ENCODE measurements around the gene IQCE.
A peak's percentile ranks its signal among the peaks of the same experiment; 100 is the strongest.
"Not testable (repeated sequence)": the region's sequence is repeated elsewhere in the genome, so short reads cannot be mapped to it uniquely, and the experiment has no call there.

IQCE gene

DNA sequence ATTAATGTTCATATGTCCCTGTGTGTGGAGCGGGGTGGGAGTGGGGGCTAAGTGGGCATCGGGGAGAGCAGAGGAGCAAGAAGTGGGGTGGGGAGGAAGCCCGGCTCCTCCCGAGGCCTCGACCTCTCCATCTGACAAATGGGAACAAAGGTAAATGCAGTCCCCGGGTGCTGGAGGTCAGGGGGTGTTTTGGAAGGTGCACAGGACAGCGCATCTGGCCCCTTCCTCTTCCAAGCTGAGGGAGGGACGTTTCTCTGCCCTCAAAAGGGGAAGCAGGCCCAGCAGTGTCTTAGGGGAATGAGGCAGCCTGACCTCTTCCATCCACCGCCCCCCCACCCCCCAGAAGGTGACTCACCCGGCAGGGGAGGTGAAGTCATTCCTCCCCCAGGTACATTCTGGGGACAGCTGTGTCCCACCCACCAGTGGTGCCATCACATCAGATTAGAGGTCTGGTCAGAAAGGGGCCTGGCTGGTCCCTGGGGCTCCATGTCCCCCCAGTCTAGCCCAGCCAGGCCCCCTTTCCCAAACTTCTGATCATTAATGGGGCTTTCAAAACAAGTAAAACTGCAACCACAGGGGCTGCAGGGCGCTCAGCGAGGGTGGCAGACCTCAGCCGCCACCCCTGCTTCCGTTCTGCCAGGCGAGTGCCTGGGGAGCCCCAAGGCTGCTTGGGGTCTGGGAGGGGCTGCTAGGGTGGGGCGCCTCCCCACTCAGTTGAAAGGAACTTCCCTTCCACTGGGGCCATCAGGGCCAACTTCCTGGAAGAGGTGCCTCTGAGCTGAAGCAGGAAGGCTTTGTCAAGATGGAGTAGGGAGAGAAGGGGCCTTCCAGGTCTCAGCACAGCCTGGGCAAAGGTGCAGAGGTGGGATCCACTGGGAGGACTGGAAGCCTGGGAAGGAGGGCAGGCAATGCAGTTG is 28.4 kb upstream of the IQCE start:
- TF ChIP-seq ZNF274 (IDR thresholded peaks at IDR 0.05; ENCODE audit: low read depth, low read length) (no peak), YY1 (IDR thresholded peaks at IDR 0.05; ENCODE audit: insufficient read depth, insufficient read length) (no peak), SUZ12 (IDR thresholded peaks at IDR 0.05; ENCODE audit: extremely low read depth, insufficient read depth, insufficient read length) (no peak)
- no peaks in the 10 kb centered on the region for H3K27me3 ChIP-seq (ENCODE audit: insufficient read depth, insufficient read length)
- no peak for DNase-seq (ENCODE audit: low read depth, low spot score)
- H3K9ac ChIP-seq (ENCODE audit: insufficient read length, low read depth) = peak overlapping the region; percentile 59
- peaks cover 44% of the 10 kb centered on the region for H3K4me1 ChIP-seq (ENCODE audit: insufficient read depth, insufficient read length)
- H3K9me3 ChIP-seq (ENCODE audit: insufficient read depth, low read length) = no peaks in the 10 kb centered on the region
- peaks cover 41% of the 10 kb centered on the region for H3K36me3 ChIP-seq (ENCODE audit: insufficient read depth, insufficient read length, low read length)
- H3K4me3 ChIP-seq (ENCODE audit: insufficient read length, low read depth) = no peak overlapping the region

GRCh38 chr7:2530994-2531795 is 27.6 kb upstream of the IQCE start:
- not testable (repeated sequence) for H3K4me3 ChIP-seq (ENCODE audit: insufficient read length, low read depth); H3K27me3 ChIP-seq (ENCODE audit: insufficient read depth, insufficient read length); H3K9me3 ChIP-seq (ENCODE audit: insufficient read depth, low read length); DNase-seq (ENCODE audit: low read depth, low spot score)
- peaks cover 32% of the 10 kb centered on the region for H3K36me3 ChIP-seq (ENCODE audit: insufficient read depth, insufficient read length, low read length)
- peak overlapping the region; percentile 59 for H3K9ac ChIP-seq (ENCODE audit: insufficient read length, low read depth)
- peaks cover 36% of the 10 kb centered on the region for H3K4me1 ChIP-seq (ENCODE audit: insufficient read depth, insufficient read length)

- H3K4me1 ChIP-seq (ENCODE audit: insufficient read depth, insufficient read length) = peaks cover 31% of the 10 kb centered on the region
- not testable (repeated sequence) for H3K27me3 ChIP-seq (ENCODE audit: insufficient read depth, insufficient read length); H3K9ac ChIP-seq (ENCODE audit: insufficient read length, low read depth); H3K9me3 ChIP-seq (ENCODE audit: insufficient read depth, low read length); H3K4me3 ChIP-seq (ENCODE audit: insufficient read length, low read depth); DNase-seq (ENCODE audit: low read depth, low spot score)
- peaks cover 26% of the 10 kb centered on the region for H3K36me3 ChIP-seq (ENCODE audit: insufficient read depth, insufficient read length, low read length)
Measured at GRCh38 chr7:2531796-2532110, 27.0 kb upstream of the IQCE start.

- Histone ChIP-seq H3K4me1 (ENCODE audit: insufficient read depth, insufficient read length) (peaks cover 26% of the 10 kb centered on the region), H3K36me3 (ENCODE audit: insufficient read depth, insufficient read length, low read length) (peaks cover 21% of the 10 kb centered on the region)
- not testable (repeated sequence) for H3K9me3 ChIP-seq (ENCODE audit: insufficient read depth, low read length); H3K4me3 ChIP-seq (ENCODE audit: insufficient read length, low read depth); H3K27me3 ChIP-seq (ENCODE audit: insufficient read depth, insufficient read length); H3K9ac ChIP-seq (ENCODE audit: insufficient read length, low read depth); DNase-seq (ENCODE audit: low read depth, low spot score)
Measured at GRCh38 chr7:2532199-2532772, 26.5 kb upstream of the IQCE start.

- not testable (repeated sequence) for DNase-seq (ENCODE audit: low read depth, low spot score); H3K9me3 ChIP-seq (ENCODE audit: insufficient read depth, low read length); H3K4me3 ChIP-seq (ENCODE audit: insufficient read length, low read depth); H3K9ac ChIP-seq (ENCODE audit: insufficient read length, low read depth); H3K27me3 ChIP-seq (ENCODE audit: insufficient read depth, insufficient read length)
- peaks cover 18% of the 10 kb centered on the region for H3K36me3 ChIP-seq (ENCODE audit: insufficient read depth, insufficient read length, low read length)
- H3K4me1 ChIP-seq (ENCODE audit: insufficient read depth, insufficient read length) = peaks cover 26% of the 10 kb centered on the region
Measured at GRCh38 chr7:2532816-2533215, 26.0 kb upstream of the IQCE start.

DNA sequence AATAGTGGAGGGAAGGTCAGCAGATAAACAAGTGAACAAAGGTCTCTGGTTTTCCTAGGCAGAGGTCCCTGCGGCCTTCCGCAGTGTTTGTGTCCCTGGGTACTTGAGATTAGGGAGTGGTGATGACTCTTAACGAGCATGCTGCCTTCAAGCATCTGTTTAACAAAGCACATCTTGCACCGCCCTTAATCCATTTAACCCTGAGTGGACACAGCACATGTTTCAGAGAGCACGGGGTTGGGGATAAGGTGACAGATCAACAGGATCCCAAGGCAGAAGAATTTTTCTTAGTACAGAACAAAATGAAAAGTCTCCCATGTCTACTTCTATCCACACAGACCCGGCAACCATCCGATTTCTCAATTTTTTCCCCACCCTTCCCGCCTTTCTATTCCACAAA is 25.2 kb upstream of the IQCE start:
- H3K9ac ChIP-seq (ENCODE audit: insufficient read length, low read depth); H3K27me3 ChIP-seq (ENCODE audit: insufficient read depth, insufficient read length); DNase-seq (ENCODE audit: low read depth, low spot score); H3K9me3 ChIP-seq (ENCODE audit: insufficient read depth, low read length); H3K4me3 ChIP-seq (ENCODE audit: insufficient read length, low read depth): not testable (repeated sequence)
- Histone ChIP-seq H3K4me1 (ENCODE audit: insufficient read depth, insufficient read length) (peaks cover 22% of the 10 kb centered on the region), H3K36me3 (ENCODE audit: insufficient read depth, insufficient read length, low read length) (peaks cover 19% of the 10 kb centered on the region)

GRCh38 chr7:2534214-2534613 is 24.6 kb upstream of the IQCE start:
- DNase-seq (ENCODE audit: low read depth, low spot score); H3K4me3 ChIP-seq (ENCODE audit: insufficient read length, low read depth); H3K27me3 ChIP-seq (ENCODE audit: insufficient read depth, insufficient read length); H3K9ac ChIP-seq (ENCODE audit: insufficient read length, low read depth); H3K9me3 ChIP-seq (ENCODE audit: insufficient read depth, low read length): not testable (repeated sequence)
- Histone ChIP-seq H3K4me1 (ENCODE audit: insufficient read depth, insufficient read length) (peaks cover 23% of the 10 kb centered on the region), H3K36me3 (ENCODE audit: insufficient read depth, insufficient read length, low read length) (peaks cover 19% of the 10 kb centered on the region)

DNA sequence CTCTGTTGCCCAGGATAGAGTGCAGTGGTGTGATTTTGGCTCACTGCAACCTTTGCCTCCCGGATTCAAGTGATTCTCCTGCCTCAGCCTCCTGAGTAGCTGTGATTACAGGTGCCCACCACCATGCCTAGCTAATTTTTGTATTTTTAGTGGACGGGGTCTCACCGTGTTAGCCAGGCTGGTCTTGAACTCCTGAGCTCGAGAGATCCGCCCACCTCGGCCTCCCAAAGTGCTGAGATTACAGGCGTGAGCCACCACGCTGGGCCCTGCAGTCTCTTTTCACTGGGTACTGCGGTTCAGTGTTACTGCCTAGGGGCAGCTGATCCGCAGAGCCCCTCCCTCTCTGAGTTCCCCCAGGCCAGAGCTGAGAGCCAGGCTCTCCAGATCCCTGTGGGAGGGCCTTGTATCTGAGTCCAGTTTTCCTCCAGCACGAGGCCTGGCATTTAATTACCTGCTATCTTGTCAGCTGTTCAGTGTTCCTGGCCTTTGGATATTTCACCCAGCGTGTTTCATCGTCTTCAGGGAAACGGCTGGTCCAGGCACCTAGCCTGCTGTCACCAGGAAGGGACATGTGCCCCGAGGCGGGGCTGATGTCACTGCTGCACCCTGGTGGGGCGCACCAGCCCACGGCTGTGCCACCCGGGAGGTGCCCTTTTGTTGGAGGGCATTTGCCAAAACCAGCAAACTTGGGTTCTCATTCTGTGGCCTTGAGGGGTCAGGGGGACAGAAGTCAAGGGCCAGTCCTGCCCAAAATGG is 22.7 kb upstream of the IQCE start:
- not testable (repeated sequence) for DNase-seq (ENCODE audit: low read depth, low spot score); H3K4me3 ChIP-seq (ENCODE audit: insufficient read length, low read depth)
- H3K36me3 ChIP-seq (ENCODE audit: insufficient read depth, insufficient read length, low read length) = peaks cover 32% of the 10 kb centered on the region

More for the DNA sequence above, 22.7 kb upstream of the IQCE start:
- not testable (repeated sequence) for H3K9me3 ChIP-seq (ENCODE audit: insufficient read depth, low read length); H3K9ac ChIP-seq (ENCODE audit: insufficient read length, low read depth); H3K27me3 ChIP-seq (ENCODE audit: insufficient read depth, insufficient read length)
- peaks cover 13% of the 10 kb centered on the region for H3K4me1 ChIP-seq (ENCODE audit: insufficient read depth, insufficient read length)
